A549 (cell line): ENCODE results near the gene ALPI. TPM values are rescaled to one million over a fixed set of nuclear protein-coding genes. Genes with fewer than 3 reads are reported as not detected.
A peak's percentile ranks its signal among the peaks of the same experiment; 100 is the strongest.

Source experiments
- ATAC-seq, 2 experiments: fragments of 200-7000 bp in 1 of 2; fragments of >200 bp in 1 of 2; cut with Nextera tagmentation in 1 of 2; cut with Tn5 transposase in 1 of 2; 3 replicates each; pipeline versions ENCODE4 v1.8.0 to v1.9.1; 2018 to 2020; ENCODE audit warnings: mild to moderate bottlenecking in 1 of 2, moderate library complexity in 1 of 2
- CTCF ChIA-PET: fragments of 300-600 bp; sonication (Branson Sonifier 250); formaldehyde crosslinking; extraction: SDS; loops from one replicate; lab custom pipeline; 2021; ENCODE audit warnings: antibody characterized with exemption, inconsistent platforms; lab: Yijun Ruan, JAX
- POLR2A ChIA-PET: fragments of 350-600 bp; formaldehyde crosslinking; extraction: SDS; loops from one replicate; lab custom pipeline; 2021; ENCODE audit warnings: antibody characterized with exemption, inconsistent platforms; lab: Yijun Ruan, JAX
- DNase-seq, 2 experiments: peaks; one replicate each; pipeline versions ENCODE4 v3.0.0 to v3.0.0-alpha.2; 2011 to 2016; ENCODE audit warnings: low read depth in 1 of 2, low spot score in 1 of 2
- FAIRE-seq: peaks from 2 replicates; lab custom pipeline; 2011; peaks lifted over from hg19 to GRCh38; lab: Jason Lieb, UNC
- H3K27ac ChIP-seq, 2 experiments: fragments of >200 bp; sonication (Bioruptor Twin); formaldehyde crosslinking; 3 replicates each; pipeline ENCODE4 v1.5.1; 2016 to 2017
- H3K4me1 ChIP-seq: fragments of >200 bp; sonication (Bioruptor Twin); formaldehyde crosslinking; 3 replicates; pipeline ENCODE4 v1.6.1; 2016
- H3K4me2 ChIP-seq: fragments of >200 bp; sonication (Bioruptor Twin); formaldehyde crosslinking; 3 replicates; pipeline ENCODE4 v1.6.1; 2016
- H3K4me3 ChIP-seq: fragments of >200 bp; sonication (Bioruptor Twin); formaldehyde crosslinking; 3 replicates; pipeline ENCODE4 v1.5.1; 2016
- H3K9me3 ChIP-seq: fragments of >200 bp; sonication (Bioruptor Twin); formaldehyde crosslinking; 3 replicates; pipeline ENCODE4 v1.6.1; 2016
- CHD4 ChIP-seq: fragments of 200-600 bp; sonication (generic); IDR thresholded peaks from 2 replicates; pipeline ENCODE4 v1.6.1; 2016; ENCODE audit warnings: antibody characterized with exemption, mild to moderate bottlenecking, borderline replicate concordance
- CTCF ChIP-seq: fragments of >200 bp; sonication (Bioruptor Twin); formaldehyde crosslinking; IDR thresholded peaks from 3 replicates; pipeline ENCODE4 v1.5.1; 2016
- E2F6 ChIP-seq: IDR thresholded peaks from 2 replicates; pipeline ENCODE4 v1.6.1; 2012; ENCODE audit warnings: low read depth, borderline replicate concordance
- EP300 ChIP-seq, 2 experiments: fragments of >200 bp; sonication (Bioruptor Twin); formaldehyde crosslinking; IDR thresholded peaks; 2 replicates in 1 of 2; 3 replicates in 1 of 2; pipeline ENCODE4 v1.6.1; 2016 to 2017
- FOSL2 ChIP-seq, 2 experiments: fragments of 450-650 bp in 1 of 2; fragments of >200 bp in 1 of 2; sonication (Bioruptor Twin) in 1 of 2; formaldehyde crosslinking; IDR thresholded peaks; 2 replicates each; pipeline versions ENCODE4 v1.5.0 to v1.6.1; 2016 to 2020; ENCODE audit warnings: mild to moderate bottlenecking in 1 of 2, moderate library complexity in 1 of 2
- HDAC2 ChIP-seq: fragments of 200-600 bp; sonication (generic); IDR thresholded peaks from 2 replicates; pipeline ENCODE4 v1.6.1; 2016
- JUNB ChIP-seq: fragments of >200 bp; sonication (Bioruptor Twin); formaldehyde crosslinking; IDR thresholded peaks from 2 replicates; pipeline ENCODE4 v1.6.1; 2016
- KDM1A ChIP-seq: fragments of 200-600 bp; sonication (generic); IDR thresholded peaks from 2 replicates; pipeline ENCODE4 v1.6.1; 2016; ENCODE audit warnings: low read depth, mild to moderate bottlenecking
- KDM5A ChIP-seq: fragments of 200-600 bp; sonication (generic); IDR thresholded peaks from 2 replicates; pipeline ENCODE4 v1.6.1; 2016; ENCODE audit warnings: antibody characterized with exemption, mild to moderate bottlenecking
- MAFK ChIP-seq: fragments of 450-650 bp; IDR thresholded peaks from 2 replicates; pipeline ENCODE4 v1.6.1; 2014; ENCODE audit not compliant: partially characterized antibody
- MAX ChIP-seq: IDR thresholded peaks from 2 replicates; pipeline ENCODE4 v1.6.1; 2012
- MYC ChIP-seq: IDR thresholded peaks from 2 replicates; pipeline ENCODE4 v1.6.1; 2012; ENCODE audit warnings: mild to moderate bottlenecking, inconsistent platforms, low read length, improper control_type of control experiment, borderline replicate concordance
- NPAS2 ChIP-seq: fragments of 250-450 bp; sonication (Bioruptor Pico); IDR thresholded peaks from 2 replicates; pipeline ENCODE4 v1.8.0; 2022; ENCODE audit warnings: mild to moderate bottlenecking, moderate library complexity, borderline replicate concordance
- NR3C1 ChIP-seq: fragments of >200 bp; sonication (Bioruptor Twin); formaldehyde crosslinking; IDR thresholded peaks from 3 replicates; pipeline ENCODE4 v1.6.1; 2017
- PHF8 ChIP-seq: fragments of 200-600 bp; sonication (generic); IDR thresholded peaks from 2 replicates; pipeline ENCODE4 v1.6.1; 2016; ENCODE audit warnings: low read depth, mild to moderate bottlenecking, antibody characterized with exemption, moderate library complexity, borderline replicate concordance
- RARB ChIP-seq: fragments of 250-450 bp; sonication (Bioruptor Pico); IDR thresholded peaks from 2 replicates; pipeline ENCODE4 v1.8.0; 2021; ENCODE audit warnings: mild to moderate bottlenecking, moderate library complexity
- REST ChIP-seq: fragments of 200-600 bp; sonication (generic); IDR thresholded peaks from 2 replicates; pipeline ENCODE4 v1.6.1; 2016; ENCODE audit warnings: antibody characterized with exemption, mild to moderate bottlenecking, moderate library complexity
- SMC3 ChIP-seq: fragments of >200 bp; sonication (Bioruptor Twin); formaldehyde crosslinking; IDR thresholded peaks from 3 replicates; pipeline ENCODE4 v1.6.1; 2018; ENCODE audit warnings: inconsistent platforms
- TP53 ChIP-seq: fragments of 250-450 bp; sonication (Bioruptor Pico); IDR thresholded peaks from 2 replicates; pipeline ENCODE4 v1.5.0; 2021; ENCODE audit warnings: mild to moderate bottlenecking, moderate library complexity
- ZFP36 ChIP-seq: fragments of 450-650 bp; IDR thresholded peaks from 2 replicates; pipeline ENCODE4 v1.6.1; 2014; ENCODE audit warnings: borderline replicate concordance; ENCODE audit not compliant: partially characterized antibody
- ZNF302 ChIP-seq: fragments of 250-450 bp; sonication (Bioruptor Pico); IDR thresholded peaks from 2 replicates; pipeline ENCODE4 v1.9.0; 2021; ENCODE audit warnings: inconsistent platforms, mild to moderate bottlenecking, moderate library complexity
- WGBS: methylation state at CpG from one replicate; pipeline ENCODE4 v1.1.6; 2017; ENCODE audit errors: missing lambda C conversion rate; 5-methylcytosine and 5-hydroxymethylcytosine counted together
- polyA plus RNA-seq, 4 experiments: library from polyadenylated mRNA; depleted of rRNA in 3 of 4; stranded (reverse); fragments of >200 nt; fragmentation: RNase III in 1 of 4; extraction: RNeasy Plus Mini Kit Qiagen cat#74134 plus additional on column Dnase treatment in 1 of 4; gene quantifications; 2 replicates in 3 of 4; 3 replicates in 1 of 4; pipeline ENCODE4 v1.2.3, GENCODE V29; 2011 to 2017
- TF ChIP-seq, protein P1 (sequence below): IDR thresholded peaks from 2 replicates; pipeline ENCODE4 v1.6.1; 2012
- TF ChIP-seq, protein P2 (sequence below): fragments of 450-650 bp; IDR thresholded peaks from 2 replicates; pipeline ENCODE4 v1.6.1; 2014; ENCODE audit warnings: antibody characterized with exemption

ALPI gene
- polyA plus RNA-seq, 2 of the 4 experiments (the other 2 are of a cell fraction), result 0.05 TPM; not detected in 1

GRCh38 chr2:232488097-232488711 lies 32.3 kb downstream of the ALPI start:
- peak overlapping the region; percentile 92; the same call in 1 of the 3 replicates for H3K4me2 ChIP-seq
- peak; percentile 20 to 59; a peak in 4 of 6 replicates for ATAC-seq
- TF ChIP-seq SMC3 (no peak), EP300 (IDR thresholded peaks at IDR 0.05) (no peak), KDM5A (no peak), CTCF (no peak), E2F6 (no peak), MAFK (no peak), HDAC2 (no peak), REST (no peak), NR3C1 (no peak), MYC (no peak), CHD4 (no peak), FOSL2 (IDR thresholded peaks at IDR 0.05) (no peak), FOSL2 (CRISPR knock-in tag; IDR thresholded peaks at IDR 0.05) (no peak), JUNB (no peak)
- H3K9me3 ChIP-seq, result no peaks in the 10 kb centered on the region
- no peak for FAIRE-seq
- WGBS, result 87% methylated on average over 13 of the region's 16 CpGs
- POLR2A ChIA-PET, result no interaction called here
- H3K4me1 ChIP-seq, result peaks cover 6% of the 10 kb centered on the region; the same call in 1 of the 3 replicates
- CTCF ChIA-PET, result no interaction called here
- no peak for DNase-seq
- H3K27ac ChIP-seq, result no peak overlapping the region
- H3K4me3 ChIP-seq, result no peak overlapping the region

DNA sequence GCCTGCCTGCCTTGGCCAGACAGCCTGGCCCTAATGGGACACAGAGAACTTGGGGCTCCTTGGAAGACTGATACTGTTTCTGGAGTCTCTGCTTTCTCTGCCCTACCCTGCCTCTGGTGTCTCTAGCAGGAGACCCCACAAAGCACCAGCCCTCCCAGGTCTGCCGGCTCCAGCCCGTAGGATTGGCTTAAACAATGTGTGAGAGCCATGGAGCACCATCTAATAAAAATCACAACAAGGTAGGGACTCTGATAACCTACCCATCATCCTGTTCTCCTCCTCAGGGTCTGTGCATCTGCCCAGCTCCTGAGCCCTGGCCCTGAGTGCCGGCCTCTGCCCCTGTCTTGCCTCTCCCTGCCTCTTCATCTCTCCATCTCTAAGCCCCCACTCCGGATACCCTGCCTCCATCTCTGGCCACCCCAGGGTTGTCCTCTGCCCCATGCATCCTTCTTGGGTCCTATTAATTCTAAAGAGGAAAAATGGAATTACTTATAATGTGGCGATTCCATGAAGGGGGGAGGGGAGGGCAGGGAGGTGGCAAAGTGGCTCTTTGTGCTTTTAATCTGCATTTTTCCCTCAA lies 32.9 kb downstream of the ALPI start:
- Histone ChIP-seq H3K4me3 (no peak overlapping the region), H3K9me3 (no peaks in the 10 kb centered on the region), H3K4me1 (peaks cover 6% of the 10 kb centered on the region; the same call in 1 of the 3 replicates), H3K27ac (no peak overlapping the region), H3K4me2 (no peak overlapping the region)
- ChIA-PET POLR2A (no interaction called here), CTCF (interaction anchor here (1.1 kb wide), 1 partner anchor 32 kb away, joined by 4 read pairs; no protein-coding TSS in a partner anchor)
- peak in 1 of 2 experiments; percentile 4; a peak in 2 of 6 replicates for ATAC-seq
- 89% methylated on average over 5 of the region's 5 CpGs for WGBS
- DNase-seq, result no peak
- FAIRE-seq, result no peak
- TF ChIP-seq KDM1A (no peak), REST (no peak), NPAS2 (no peak), RARB (CRISPR knock-in tag) (no peak), ZNF302 (no peak), TP53 (CRISPR knock-in tag) (no peak), PHF8 (no peak), FOSL2 (IDR thresholded peaks at IDR 0.05) (no peak), FOSL2 (CRISPR knock-in tag; IDR thresholded peaks at IDR 0.05) (no peak), MAX (no peak), SMC3 (no peak), ZFP36 (no peak)
- TF ChIP-seq, protein P1, sequence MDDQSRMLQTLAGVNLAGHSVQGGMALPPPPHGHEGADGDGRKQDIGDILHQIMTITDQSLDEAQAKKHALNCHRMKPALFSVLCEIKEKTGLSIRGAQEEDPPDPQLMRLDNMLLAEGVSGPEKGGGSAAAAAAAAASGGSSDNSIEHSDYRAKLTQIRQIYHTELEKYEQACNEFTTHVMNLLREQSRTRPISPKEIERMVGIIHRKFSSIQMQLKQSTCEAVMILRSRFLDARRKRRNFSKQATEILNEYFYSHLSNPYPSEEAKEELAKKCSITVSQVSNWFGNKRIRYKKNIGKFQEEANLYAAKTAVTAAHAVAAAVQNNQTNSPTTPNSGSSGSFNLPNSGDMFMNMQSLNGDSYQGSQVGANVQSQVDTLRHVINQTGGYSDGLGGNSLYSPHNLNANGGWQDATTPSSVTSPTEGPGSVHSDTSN, result no peak
- TF ChIP-seq, protein P2, sequence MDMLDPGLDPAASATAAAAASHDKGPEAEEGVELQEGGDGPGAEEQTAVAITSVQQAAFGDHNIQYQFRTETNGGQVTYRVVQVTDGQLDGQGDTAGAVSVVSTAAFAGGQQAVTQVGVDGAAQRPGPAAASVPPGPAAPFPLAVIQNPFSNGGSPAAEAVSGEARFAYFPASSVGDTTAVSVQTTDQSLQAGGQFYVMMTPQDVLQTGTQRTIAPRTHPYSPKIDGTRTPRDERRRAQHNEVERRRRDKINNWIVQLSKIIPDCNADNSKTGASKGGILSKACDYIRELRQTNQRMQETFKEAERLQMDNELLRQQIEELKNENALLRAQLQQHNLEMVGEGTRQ, result no peak
